Neural cell (in vitro differentiated cells): ENCODE measurements around the gene PDE4D.

Experiments used
- CTCF ChIP-seq: fragments of 450-650 bp; IDR thresholded peaks from 2 replicates; pipeline ENCODE4 v1.5.1; 2014; ENCODE audit warnings: antibody characterized with exemption, mild to moderate bottlenecking, moderate library complexity; ENCODE audit not compliant: poor library complexity, severe bottlenecking
- EZH2 ChIP-seq: fragments of 200-600, 300-800 bp; shearing (Covaris generic), sonication (generic); IDR thresholded peaks from 2 replicates; pipeline ENCODE4 v1.6.1; 2014; ENCODE audit warnings: antibody characterized with exemption, low read length, borderline replicate concordance, mild to moderate bottlenecking; ENCODE audit not compliant: insufficient read depth, poor library complexity, severe bottlenecking
- RAD21 ChIP-seq: fragments of 450-650 bp; conservative IDR thresholded peaks from 2 replicates; pipeline ENCODE4 v1.6.1; 2014; ENCODE audit warnings: antibody characterized with exemption, mild to moderate bottlenecking, moderate library complexity
- TAF1 ChIP-seq: IDR thresholded peaks from 2 replicates; pipeline ENCODE4 v1.6.1; 2012; ENCODE audit warnings: low read depth

- TF ChIP-seq RAD21 (peak; percentile 64), CTCF (peak; percentile 61), EZH2 (no peak), TAF1 (no peak)
Observed at GRCh38 chr5:59569608-59570334, 323.8 kb downstream of the PDE4D start.
